Rectal smooth muscle tissue (tissue), 1 donor: ENCODE measurements around the gene THSD4.

Experiments
- H3K27ac ChIP-seq: one replicate; pipeline ENCODE4 v1.7.0; 2013; ENCODE audit warnings: low read depth, low read length, inconsistent platforms
- H3K27me3 ChIP-seq: one replicate; pipeline ENCODE4 v1.7.0; 2013; ENCODE audit warnings: low read length; ENCODE audit not compliant: control insufficient read depth, insufficient read depth
- H3K36me3 ChIP-seq: one replicate; pipeline ENCODE4 v1.7.0; 2013; ENCODE audit warnings: low read length; ENCODE audit not compliant: control insufficient read depth, insufficient read depth
- H3K4me1 ChIP-seq: one replicate; pipeline ENCODE4 v1.7.0; 2013; ENCODE audit warnings: low read length; ENCODE audit not compliant: control insufficient read depth, insufficient read depth
- H3K4me3 ChIP-seq: one replicate; pipeline ENCODE4 v1.7.0; 2013; ENCODE audit warnings: low read length
- H3K9ac ChIP-seq: one replicate; pipeline ENCODE4 v1.7.0; 2013; ENCODE audit warnings: low read length

The THSD4 gene

GRCh38 chr15:71114887-71115566 lies at the start of gene THSD4:
Gene THSD4 (plus strand): TSS chr15:71115471.
- Histone ChIP-seq H3K27me3 (peaks cover 5% of the 10 kb centered on the region), H3K4me3 (peak within 1 kb of the TSS; percentile 66), H3K36me3 (no peaks in the 10 kb centered on the region), H3K27ac (no peak within 1 kb of the TSS), H3K4me1 (no peaks in the 10 kb centered on the region), H3K9ac (peak within 1 kb of the TSS; percentile 13)

DNA sequence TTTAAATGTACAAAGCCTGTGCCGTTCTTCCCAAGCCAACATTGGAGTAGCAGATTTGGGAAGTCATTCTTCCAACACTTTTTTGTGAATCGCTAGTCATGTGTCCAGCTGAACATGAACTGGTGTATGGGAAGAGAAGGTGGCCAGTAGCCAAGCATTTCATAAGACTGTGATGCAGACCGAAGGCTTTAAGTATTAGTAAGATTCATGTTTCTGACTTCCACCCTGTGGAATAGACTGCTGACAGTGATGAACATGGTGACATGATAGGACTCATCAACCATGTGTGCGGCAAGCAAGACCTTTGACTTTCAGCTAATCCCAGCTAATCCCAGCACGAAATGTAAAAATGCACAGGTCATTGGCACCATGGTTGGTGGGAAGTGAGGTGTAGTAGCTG lies 48.3 kb upstream of the THSD4 start:
- H3K36me3 ChIP-seq, result no peaks in the 10 kb centered on the region
- H3K27ac ChIP-seq, result no peak overlapping the region
- H3K27me3 ChIP-seq, result no peaks in the 10 kb centered on the region
- H3K9ac ChIP-seq, result no peak overlapping the region
- H3K4me3 ChIP-seq, result no peak overlapping the region
- no peaks in the 10 kb centered on the region for H3K4me1 ChIP-seq

DNA sequence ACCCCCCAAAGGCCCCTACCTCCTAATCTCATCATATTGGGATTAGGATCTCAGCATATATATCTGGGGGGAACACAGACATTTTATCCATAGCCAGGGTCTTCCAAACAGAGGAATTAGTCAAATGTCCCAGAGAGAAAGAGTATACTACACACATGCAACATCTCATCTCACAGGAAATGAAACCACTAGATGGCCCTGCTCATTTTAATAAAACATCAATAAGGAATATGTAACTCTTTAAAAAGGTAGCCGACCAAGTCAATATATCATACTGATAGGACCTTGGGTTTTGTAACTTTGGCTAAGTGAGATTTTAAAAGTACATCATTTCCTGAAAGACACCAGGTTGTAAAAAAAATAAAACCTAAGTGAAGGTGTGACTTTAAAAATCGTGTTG lies 45.6 kb upstream of the THSD4 start:
- no peak overlapping the region for H3K27ac ChIP-seq

DNA sequence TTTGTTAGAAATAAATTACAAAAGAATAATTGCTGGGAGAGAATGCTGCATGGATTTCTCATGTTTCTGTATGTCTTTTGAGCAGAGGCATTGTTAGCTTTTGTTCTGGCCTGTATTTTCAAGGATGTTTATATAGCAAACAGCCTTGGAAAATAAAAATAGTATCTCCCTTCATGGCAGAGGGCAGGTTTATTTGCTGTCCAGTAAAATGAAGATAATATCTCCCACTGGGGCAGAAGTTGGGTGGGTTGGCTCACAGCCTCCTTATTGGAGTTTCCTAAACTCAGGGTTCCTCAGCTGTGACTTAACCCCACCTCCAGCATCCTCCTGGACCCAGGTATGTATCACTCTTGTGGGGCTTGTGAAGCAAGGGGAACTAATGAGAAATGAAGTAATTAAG lies 43.7 kb upstream of the THSD4 start:
- H3K27ac ChIP-seq, result no peak overlapping the region
- no peaks in the 10 kb centered on the region for H3K27me3 ChIP-seq
- H3K36me3 ChIP-seq, result no peaks in the 10 kb centered on the region
- H3K4me3 ChIP-seq, result no peak overlapping the region
- H3K9ac ChIP-seq, result no peak overlapping the region
- no peaks in the 10 kb centered on the region for H3K4me1 ChIP-seq

More for the DNA sequence above, 45.6 kb upstream of the THSD4 start:
- no peaks in the 10 kb centered on the region for H3K4me1 ChIP-seq
- H3K36me3 ChIP-seq, result no peaks in the 10 kb centered on the region
- no peak overlapping the region for H3K4me3 ChIP-seq
- no peaks in the 10 kb centered on the region for H3K27me3 ChIP-seq
- no peak overlapping the region for H3K9ac ChIP-seq

GRCh38 chr15:71072423-71072822 lies 42.8 kb upstream of the THSD4 start:
- H3K4me1 ChIP-seq, result no peaks in the 10 kb centered on the region
- no peaks in the 10 kb centered on the region for H3K36me3 ChIP-seq
- H3K27ac ChIP-seq, result no peak overlapping the region
- no peaks in the 10 kb centered on the region for H3K27me3 ChIP-seq
- H3K9ac ChIP-seq, result no peak overlapping the region
- no peak overlapping the region for H3K4me3 ChIP-seq

- no peak overlapping the region for H3K9ac ChIP-seq
Observed at GRCh38 chr15:71078506-71079207, 36.6 kb upstream of the THSD4 start.

GRCh38 chr15:71079208-71080044 lies 35.8 kb upstream of the THSD4 start:
- no peak overlapping the region for H3K9ac ChIP-seq

More at GRCh38 chr15:71078506-71079207, 36.6 kb upstream of the THSD4 start:
- Histone ChIP-seq H3K4me3 (no peak overlapping the region), H3K36me3 (no peaks in the 10 kb centered on the region), H3K27me3 (no peaks in the 10 kb centered on the region), H3K4me1 (no peaks in the 10 kb centered on the region), H3K27ac (no peak overlapping the region)

GRCh38 chr15:71080166-71080565 lies 35.1 kb upstream of the THSD4 start:
- Histone ChIP-seq H3K4me3 (no peak overlapping the region), H3K27me3 (no peaks in the 10 kb centered on the region), H3K36me3 (no peaks in the 10 kb centered on the region), H3K4me1 (no peaks in the 10 kb centered on the region), H3K9ac (no peak overlapping the region), H3K27ac (no peak overlapping the region)

More at GRCh38 chr15:71079208-71080044, 35.8 kb upstream of the THSD4 start:
- Histone ChIP-seq H3K27me3 (no peaks in the 10 kb centered on the region), H3K36me3 (no peaks in the 10 kb centered on the region), H3K27ac (no peak overlapping the region), H3K4me1 (no peaks in the 10 kb centered on the region), H3K4me3 (no peak overlapping the region)

DNA sequence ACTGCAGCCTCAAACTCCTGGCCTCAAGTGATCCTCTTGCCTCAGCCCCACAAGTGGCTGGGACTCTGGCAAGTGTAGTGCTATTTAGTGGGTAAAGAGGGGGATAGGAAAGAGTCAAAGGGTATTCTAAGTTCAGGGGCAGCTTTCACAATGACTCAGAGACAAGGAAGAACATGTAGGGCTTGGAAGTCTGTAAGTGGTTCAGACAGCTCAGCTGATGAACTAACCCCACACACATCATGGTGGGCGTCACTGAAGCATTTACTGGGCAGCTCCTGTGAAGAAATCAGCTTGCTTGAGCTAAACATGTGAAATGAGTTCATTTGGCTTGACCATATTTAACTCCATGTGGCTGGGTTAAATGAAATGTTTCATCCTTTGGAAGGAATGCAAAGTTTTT lies 34.6 kb upstream of the THSD4 start:
- H3K27ac ChIP-seq, result no peak overlapping the region
- H3K9ac ChIP-seq, result no peak overlapping the region
- no peak overlapping the region for H3K4me3 ChIP-seq
- H3K36me3 ChIP-seq, result no peaks in the 10 kb centered on the region
- H3K4me1 ChIP-seq, result no peaks in the 10 kb centered on the region
- no peaks in the 10 kb centered on the region for H3K27me3 ChIP-seq

DNA sequence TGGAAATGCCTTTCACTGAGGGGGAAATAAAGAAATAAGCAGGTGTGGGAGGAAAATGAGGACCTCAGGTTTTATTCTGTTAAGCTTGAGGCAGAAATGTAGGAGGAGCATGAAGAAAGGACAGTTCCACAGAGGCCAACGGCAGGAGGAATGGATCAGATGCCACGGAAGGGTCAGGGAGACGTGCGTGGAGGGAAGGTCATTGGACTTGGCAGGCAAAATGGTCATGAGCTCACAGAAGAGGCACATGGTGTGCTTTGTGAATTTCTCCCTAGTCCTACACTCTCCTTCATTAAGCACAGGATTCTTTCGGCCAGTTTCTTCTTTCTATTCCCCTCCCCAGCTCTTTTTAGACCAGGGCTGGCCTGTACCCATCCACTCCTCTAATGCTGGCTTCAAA lies 32.5 kb upstream of the THSD4 start:
- H3K4me1 ChIP-seq, result no peaks in the 10 kb centered on the region
- no peak overlapping the region for H3K27ac ChIP-seq
- H3K36me3 ChIP-seq, result no peaks in the 10 kb centered on the region
- H3K27me3 ChIP-seq, result no peaks in the 10 kb centered on the region
- H3K4me3 ChIP-seq, result no peak overlapping the region
- H3K9ac ChIP-seq, result no peak overlapping the region

DNA sequence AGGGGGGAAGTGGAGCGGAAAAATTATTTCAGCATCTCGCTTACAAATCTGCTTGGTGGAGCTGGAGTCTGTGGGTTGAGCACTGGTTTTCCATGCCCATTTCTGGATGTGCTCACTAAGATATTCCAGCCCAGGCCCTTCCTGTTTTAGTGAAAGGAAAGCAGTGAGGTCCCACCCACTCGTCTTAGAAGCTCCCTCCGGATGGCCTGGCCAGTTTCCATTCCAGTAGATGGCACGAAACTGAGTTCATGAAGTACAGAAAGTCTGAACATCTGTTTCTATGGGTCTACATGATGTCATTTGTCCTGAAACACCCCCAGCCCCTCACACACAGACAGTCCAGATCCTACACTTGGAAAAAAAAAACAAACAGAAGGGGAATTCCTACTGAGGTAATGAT lies 31.9 kb upstream of the THSD4 start:
- no peaks in the 10 kb centered on the region for H3K27me3 ChIP-seq
- no peaks in the 10 kb centered on the region for H3K4me1 ChIP-seq
- H3K4me3 ChIP-seq, result no peak overlapping the region
- no peak overlapping the region for H3K9ac ChIP-seq
- no peak overlapping the region for H3K27ac ChIP-seq
- H3K36me3 ChIP-seq, result no peaks in the 10 kb centered on the region

- H3K4me1 ChIP-seq, result no peaks in the 10 kb centered on the region
- no peaks in the 10 kb centered on the region for H3K27me3 ChIP-seq
- H3K36me3 ChIP-seq, result no peaks in the 10 kb centered on the region
- H3K27ac ChIP-seq, result no peak overlapping the region
- H3K4me3 ChIP-seq, result no peak overlapping the region
- H3K9ac ChIP-seq, result no peak overlapping the region
Observed at GRCh38 chr15:71084264-71084663, 31.0 kb upstream of the THSD4 start.
